ENCODE measurements around the gene PAPPA2. TPM values are rescaled to one million over a fixed set of nuclear protein-coding genes. Genes with fewer than 3 reads are reported as not detected.

Gene PAPPA2
- total and polyA plus RNA-seq, 2 of the 8 experiments (the other 6 are each of a cell fraction or from before 2014, with no cell fraction given): 0.08 to 0.88 TPM

GRCh38 chr1:176888471-176889032, 425.6 kb downstream of the PAPPA2 start (continued):
- no peak for TF ChIP-seq CHD7 (IDR thresholded peaks at IDR 0.05; ENCODE audit: insufficient replicate concordance, low read length)
- no peak for TF ChIP-seq CEBPB (IDR thresholded peaks at IDR 0.05; ENCODE audit: low read depth, low read length)
- no peak for TF ChIP-seq RFX5 (IDR thresholded peaks at IDR 0.05; ENCODE audit: borderline replicate concordance, low read depth, low read length)
- TF ChIP-seq HDAC6 (IDR thresholded peaks at IDR 0.05; ENCODE audit: low read depth, low read length): no peak
- no peak for TF ChIP-seq MAFK (IDR thresholded peaks at IDR 0.05; ENCODE audit: low read depth, low read length)
- no peak for TF ChIP-seq SAP30 (IDR thresholded peaks at IDR 0.05; ENCODE audit: insufficient read depth, insufficient replicate concordance, low read length)
- TF ChIP-seq CTBP2 (IDR thresholded peaks at IDR 0.05; ENCODE audit: borderline replicate concordance, insufficient read depth, insufficient read length, low read length): no peak
- TF ChIP-seq SUZ12 (IDR thresholded peaks at IDR 0.05; ENCODE audit: low read length): no peak
- TF ChIP-seq USF2 (IDR thresholded peaks at IDR 0.05; ENCODE audit: low read length): no peak
- TF ChIP-seq CBX5 (IDR thresholded peaks at IDR 0.05; ENCODE audit: low read depth, low read length): no peak
